NT2/D1 (cell line): Measurements from ENCODE around the gene IDNK.

Experiments used
- DNase-seq: peaks from one replicate; pipeline ENCODE4 v3.0.0-alpha.2; 2011; ENCODE audit warnings: low read depth, low spot score
- H3K27me3 ChIP-seq: 2 replicates; pipeline ENCODE4 v1.6.0; 2011; ENCODE audit warnings: mild to moderate bottlenecking; ENCODE audit not compliant: insufficient read length, insufficient read depth
- H3K36me3 ChIP-seq: 2 replicates; pipeline ENCODE4 v1.6.1; 2011; ENCODE audit warnings: mild to moderate bottlenecking, low read length, mixed read lengths; ENCODE audit not compliant: insufficient read depth, insufficient read length
- H3K4me1 ChIP-seq: 2 replicates; pipeline ENCODE4 v1.5.1; 2011; ENCODE audit not compliant: insufficient read depth, insufficient read length
- H3K4me3 ChIP-seq: 2 replicates; pipeline ENCODE4 v1.5.1; 2011; ENCODE audit warnings: low read depth; ENCODE audit not compliant: insufficient read length
- H3K9ac ChIP-seq: 2 replicates; pipeline ENCODE4 v1.6.0; 2011; ENCODE audit warnings: low read depth; ENCODE audit not compliant: insufficient read length
- H3K9me3 ChIP-seq: 2 replicates; pipeline ENCODE4 v1.5.1; 2011; ENCODE audit warnings: mild to moderate bottlenecking, low read length; ENCODE audit not compliant: insufficient read depth
- SUZ12 ChIP-seq: IDR thresholded peaks from 2 replicates; pipeline ENCODE4 v1.6.1; 2011; ENCODE audit not compliant: insufficient read length, insufficient read depth; ENCODE audit errors: extremely low read depth
- YY1 ChIP-seq: IDR thresholded peaks from 2 replicates; pipeline ENCODE4 v1.6.1; 2011; ENCODE audit not compliant: insufficient read length, insufficient read depth
- ZNF274 ChIP-seq: IDR thresholded peaks from 2 replicates; pipeline ENCODE4 v1.6.1; 2011; ENCODE audit warnings: mild to moderate bottlenecking, low read depth, low read length

IDNK gene

DNA sequence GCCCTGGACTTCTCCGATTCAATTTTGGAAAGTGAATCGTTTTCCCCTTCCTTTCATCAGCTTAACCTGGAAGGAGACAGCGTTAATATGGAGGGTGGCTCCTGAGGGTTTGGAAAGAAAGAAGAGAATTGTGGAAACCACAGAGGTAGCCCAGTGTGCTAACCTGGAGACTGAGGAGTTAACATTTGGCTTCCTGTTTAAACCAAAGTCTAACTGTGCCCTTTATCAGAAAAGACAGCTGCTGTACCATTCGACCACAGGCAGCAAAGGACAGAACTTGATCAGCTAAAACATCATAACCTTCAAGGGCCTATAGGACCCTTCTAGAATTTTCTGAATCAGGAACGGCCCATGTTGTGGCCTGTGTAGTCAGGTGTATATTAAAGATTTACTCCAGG, 735 bp downstream of the IDNK start:
- no peak for TF ChIP-seq YY1
- TF ChIP-seq ZNF274: no peak
- no peak for TF ChIP-seq SUZ12
- Histone ChIP-seq H3K9ac (peak overlapping the region; percentile 81), H3K9me3 (no peaks in the 10 kb centered on the region), H3K4me3 (peak overlapping the region; percentile 68), H3K36me3 (peaks cover 3% of the 10 kb centered on the region), H3K27me3 (peaks cover 20% of the 10 kb centered on the region), H3K4me1 (no peaks in the 10 kb centered on the region)
- DNase-seq: no peak

DNA sequence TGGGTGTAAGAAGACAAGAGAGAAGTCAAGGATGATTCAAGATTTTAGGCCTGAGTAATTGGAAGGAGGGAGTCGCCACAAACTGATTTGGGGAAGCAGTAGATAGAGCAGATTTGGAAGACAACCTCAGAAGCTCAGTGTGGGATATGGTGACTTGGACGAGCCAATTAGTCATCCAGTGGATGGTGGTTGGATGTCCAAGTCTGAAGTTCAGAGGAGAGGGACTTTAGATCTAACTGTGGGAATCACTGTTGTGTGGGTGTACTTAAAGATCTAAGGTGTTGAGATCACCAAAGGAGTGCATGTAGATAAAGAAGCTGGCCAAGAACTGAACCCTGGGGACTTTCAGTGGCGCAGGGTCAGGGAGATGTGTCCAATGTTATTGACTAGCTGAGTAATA, 2.2 kb downstream of the IDNK start:
- H3K9me3 ChIP-seq: no peaks in the 10 kb centered on the region
- TF ChIP-seq SUZ12 (no peak), YY1 (no peak), ZNF274 (no peak)
- DNase-seq: no peak
- no peak overlapping the region for H3K9ac ChIP-seq
- H3K36me3 ChIP-seq: peaks cover 3% of the 10 kb centered on the region
- H3K27me3 ChIP-seq: peaks cover 20% of the 10 kb centered on the region
- H3K4me1 ChIP-seq: no peaks in the 10 kb centered on the region
- no peak overlapping the region for H3K4me3 ChIP-seq

DNA sequence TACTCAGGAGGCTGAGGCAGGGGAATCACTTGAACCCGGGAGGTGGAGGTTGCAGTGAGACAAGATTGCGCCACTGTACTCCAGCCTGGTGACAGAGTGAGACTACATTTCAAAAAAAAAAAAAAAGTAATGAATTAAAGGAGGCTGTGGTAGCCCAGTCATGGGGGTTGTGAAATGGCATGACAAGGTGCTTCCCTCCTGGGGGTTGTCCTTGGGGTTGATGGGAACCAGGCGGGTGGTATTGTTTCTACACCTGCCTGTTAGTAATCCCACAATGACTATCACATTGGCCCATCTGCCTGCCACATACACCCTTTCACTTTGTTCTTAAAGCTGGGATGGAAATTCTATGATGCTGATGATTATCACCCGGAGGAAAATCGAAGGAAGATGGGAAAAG, 5.6 kb downstream of the IDNK start:
- Histone ChIP-seq H3K27me3 (peaks cover 10% of the 10 kb centered on the region), H3K4me1 (no peaks in the 10 kb centered on the region), H3K9me3 (no peaks in the 10 kb centered on the region), H3K4me3 (no peak overlapping the region), H3K9ac (no peak overlapping the region), H3K36me3 (peaks cover 3% of the 10 kb centered on the region)
- DNase-seq: no peak
- TF ChIP-seq SUZ12 (no peak), YY1 (no peak), ZNF274 (no peak)

GRCh38 chr9:83629433-83630104, 6.6 kb downstream of the IDNK start:
- no peaks in the 10 kb centered on the region for H3K4me1 ChIP-seq
- no peak overlapping the region for H3K9ac ChIP-seq
- no peaks in the 10 kb centered on the region for H3K27me3 ChIP-seq
- H3K4me3 ChIP-seq: no peak overlapping the region
- DNase-seq: no peak
- peaks cover 3% of the 10 kb centered on the region for H3K36me3 ChIP-seq
- H3K9me3 ChIP-seq: no peaks in the 10 kb centered on the region
- TF ChIP-seq YY1 (no peak), SUZ12 (no peak), ZNF274 (no peak)

GRCh38 chr9:83630938-83631457, 8.1 kb downstream of the IDNK start:
- TF ChIP-seq SUZ12 (no peak), ZNF274 (no peak), YY1 (no peak)
- DNase-seq: peak; percentile 90
- Histone ChIP-seq H3K4me1 (no peaks in the 10 kb centered on the region), H3K9ac (no peak overlapping the region), H3K36me3 (peaks cover 3% of the 10 kb centered on the region), H3K4me3 (no peak overlapping the region), H3K9me3 (no peaks in the 10 kb centered on the region), H3K27me3 (no peaks in the 10 kb centered on the region)

DNA sequence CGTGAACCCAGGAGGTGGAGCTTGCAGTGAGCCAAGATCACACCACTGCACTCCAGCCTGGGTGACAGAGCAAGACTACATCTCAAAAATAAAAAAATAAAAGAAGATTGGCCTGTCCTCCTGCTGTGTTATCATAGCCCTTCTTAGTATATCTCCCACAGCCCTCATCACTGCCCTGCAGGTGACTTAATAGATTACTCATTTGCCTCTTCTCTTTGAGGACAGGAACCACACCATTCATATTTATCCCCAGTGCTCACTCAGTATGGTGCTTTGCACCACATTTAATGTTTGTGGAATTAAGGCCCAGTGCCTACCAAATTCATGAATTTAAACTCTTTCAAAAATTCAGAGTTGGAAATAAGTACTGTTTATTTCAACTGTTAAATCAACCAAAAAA, 10.3 kb downstream of the IDNK start:
- H3K9me3 ChIP-seq: no peaks in the 10 kb centered on the region
- no peak for DNase-seq
- H3K36me3 ChIP-seq: no peaks in the 10 kb centered on the region
- H3K4me1 ChIP-seq: no peaks in the 10 kb centered on the region
- no peak for TF ChIP-seq ZNF274
- TF ChIP-seq YY1: no peak
- no peak for TF ChIP-seq SUZ12
- no peak overlapping the region for H3K9ac ChIP-seq
- no peaks in the 10 kb centered on the region for H3K27me3 ChIP-seq
- no peak overlapping the region for H3K4me3 ChIP-seq

GRCh38 chr9:83633676-83634075, 10.7 kb downstream of the IDNK start:
- no peaks in the 10 kb centered on the region for H3K27me3 ChIP-seq
- no peak overlapping the region for H3K4me3 ChIP-seq
- no peak for DNase-seq
- no peaks in the 10 kb centered on the region for H3K36me3 ChIP-seq
- H3K9me3 ChIP-seq: no peaks in the 10 kb centered on the region
- H3K9ac ChIP-seq: no peak overlapping the region
- TF ChIP-seq ZNF274 (no peak), YY1 (no peak), SUZ12 (no peak)
- H3K4me1 ChIP-seq: no peaks in the 10 kb centered on the region
